ENCODE results near the gene LRIG1.

LRIG1 gene

DNA sequence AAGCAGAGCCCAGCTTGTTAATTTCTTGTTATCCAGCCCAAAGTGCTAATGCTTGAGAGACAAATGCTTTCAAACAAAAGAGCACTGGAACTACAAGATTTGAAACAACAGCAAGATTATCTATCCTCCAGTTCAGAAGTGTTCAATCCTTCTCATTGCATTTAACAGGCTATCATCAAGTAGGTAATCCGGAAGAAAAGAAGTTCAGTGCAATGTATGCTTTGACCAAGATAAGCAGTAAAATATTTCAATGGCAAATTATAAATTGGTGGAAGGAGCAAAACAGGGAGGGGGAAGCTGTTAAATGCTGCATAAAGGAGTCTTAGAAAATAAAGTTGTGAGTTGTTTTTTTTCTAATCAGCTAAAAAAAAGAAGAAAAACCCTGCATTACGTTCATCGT lies 8.8 kb downstream of the LRIG1 start:
- ChIA-PET POLR2A (no interaction called here), CTCF (interaction anchor here (1.3 to 3.6 kb wide), 8 partner anchors 9 to 99 kb away, joined by 3 to 15 read pairs (median 6); no protein-coding TSS in a partner anchor)
- TF ChIP-seq, protein P1, sequence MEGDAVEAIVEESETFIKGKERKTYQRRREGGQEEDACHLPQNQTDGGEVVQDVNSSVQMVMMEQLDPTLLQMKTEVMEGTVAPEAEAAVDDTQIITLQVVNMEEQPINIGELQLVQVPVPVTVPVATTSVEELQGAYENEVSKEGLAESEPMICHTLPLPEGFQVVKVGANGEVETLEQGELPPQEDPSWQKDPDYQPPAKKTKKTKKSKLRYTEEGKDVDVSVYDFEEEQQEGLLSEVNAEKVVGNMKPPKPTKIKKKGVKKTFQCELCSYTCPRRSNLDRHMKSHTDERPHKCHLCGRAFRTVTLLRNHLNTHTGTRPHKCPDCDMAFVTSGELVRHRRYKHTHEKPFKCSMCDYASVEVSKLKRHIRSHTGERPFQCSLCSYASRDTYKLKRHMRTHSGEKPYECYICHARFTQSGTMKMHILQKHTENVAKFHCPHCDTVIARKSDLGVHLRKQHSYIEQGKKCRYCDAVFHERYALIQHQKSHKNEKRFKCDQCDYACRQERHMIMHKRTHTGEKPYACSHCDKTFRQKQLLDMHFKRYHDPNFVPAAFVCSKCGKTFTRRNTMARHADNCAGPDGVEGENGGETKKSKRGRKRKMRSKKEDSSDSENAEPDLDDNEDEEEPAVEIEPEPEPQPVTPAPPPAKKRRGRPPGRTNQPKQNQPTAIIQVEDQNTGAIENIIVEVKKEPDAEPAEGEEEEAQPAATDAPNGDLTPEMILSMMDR (IDR thresholded peaks at IDR 0.05; ENCODE audit: control extremely low read depth, extremely low read depth, low read depth, missing control alignments), result no peak
- DNase-seq (ENCODE audit: extremely low spot score), result no peak

DNA sequence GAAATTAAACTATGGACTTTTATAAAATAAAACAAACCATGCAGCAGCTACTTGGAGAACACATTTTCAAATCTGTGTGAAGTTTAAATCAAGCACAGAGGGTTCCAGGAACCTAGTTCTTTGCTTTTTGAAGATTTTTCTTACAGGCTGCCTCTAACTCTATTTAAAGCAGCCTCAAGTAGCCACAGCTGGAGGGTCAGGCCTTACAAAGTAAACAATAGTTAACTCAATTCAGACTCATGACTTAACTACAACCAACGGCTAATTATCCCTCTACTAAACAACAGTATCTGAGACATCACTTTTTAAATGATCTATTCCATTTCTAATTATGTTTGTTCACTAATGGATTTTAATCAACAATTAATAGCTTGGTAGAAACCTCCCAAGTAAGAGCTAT lies 9.8 kb downstream of the LRIG1 start:
- no peak for DNase-seq (ENCODE audit: extremely low spot score)
- CTCF ChIA-PET, result interaction anchor here (0.8 to 3.6 kb wide), 10 partner anchors 8 to 214 kb away, joined by 3 to 15 read pairs (median 4); no protein-coding TSS in a partner anchor

DNA sequence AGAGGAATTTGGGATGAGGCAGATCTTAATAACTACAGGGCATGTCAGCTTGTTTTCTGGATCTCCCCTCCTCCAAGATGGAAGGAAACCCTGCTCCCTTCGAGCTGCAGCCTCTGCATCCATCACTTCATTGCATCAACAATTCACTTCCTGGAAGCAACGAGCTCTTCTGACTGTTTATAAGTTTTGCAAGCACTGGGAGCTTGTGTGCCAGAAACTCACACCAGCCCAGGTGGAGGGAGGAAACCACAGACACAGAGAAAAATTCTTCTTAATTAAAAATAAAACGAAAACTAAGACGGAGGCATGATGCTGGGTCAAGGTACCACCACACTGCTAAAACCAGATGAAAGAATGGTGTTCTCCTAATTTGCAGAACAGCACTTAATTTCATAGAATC lies 10.6 kb downstream of the LRIG1 start:
- no peak for DNase-seq (ENCODE audit: extremely low spot score)
- ChIA-PET CTCF (interaction anchor here (1.0 to 3.6 kb wide), 6 partner anchors 10 to 83 kb away, joined by 3 to 15 read pairs (median 4); no protein-coding TSS in a partner anchor), POLR2A (no interaction called here)
- TF ChIP-seq, protein P1 (IDR thresholded peaks at IDR 0.05; ENCODE audit: control extremely low read depth, extremely low read depth, low read depth, missing control alignments), result no peak

More for the DNA sequence above, 9.8 kb downstream of the LRIG1 start:
- TF ChIP-seq, protein P1 (IDR thresholded peaks at IDR 0.05; ENCODE audit: control extremely low read depth, extremely low read depth, low read depth, missing control alignments), result no peak
- POLR2A ChIA-PET, result no interaction called here

DNA sequence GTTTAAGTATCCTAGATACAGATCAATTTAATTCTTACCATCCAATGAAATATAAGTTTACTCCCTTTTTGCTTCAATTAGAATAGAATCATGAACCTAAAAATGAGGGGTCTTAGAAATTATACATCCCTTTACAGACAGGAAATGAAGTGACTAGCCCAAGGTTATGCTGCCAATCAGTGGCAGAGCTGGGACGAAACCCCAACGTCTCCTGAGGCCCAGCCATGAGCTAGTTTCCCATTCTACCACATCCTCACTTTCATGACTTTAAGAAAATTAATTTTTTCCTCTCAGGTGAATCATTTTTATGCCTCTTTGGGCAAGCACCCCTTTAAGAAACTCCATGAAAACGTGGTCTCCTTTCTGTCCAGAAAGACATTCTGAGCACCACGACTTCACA lies 11.2 kb downstream of the LRIG1 start:
- ChIA-PET POLR2A (no interaction called here), CTCF (interaction anchor here (1.0 to 3.6 kb wide), 5 partner anchors 9 to 82 kb away, joined by 3 to 15 read pairs (median 5); no protein-coding TSS in a partner anchor)
- TF ChIP-seq, protein P1 (IDR thresholded peaks at IDR 0.05; ENCODE audit: control extremely low read depth, extremely low read depth, low read depth, missing control alignments), result no peak
- no peak for DNase-seq (ENCODE audit: extremely low spot score)

DNA sequence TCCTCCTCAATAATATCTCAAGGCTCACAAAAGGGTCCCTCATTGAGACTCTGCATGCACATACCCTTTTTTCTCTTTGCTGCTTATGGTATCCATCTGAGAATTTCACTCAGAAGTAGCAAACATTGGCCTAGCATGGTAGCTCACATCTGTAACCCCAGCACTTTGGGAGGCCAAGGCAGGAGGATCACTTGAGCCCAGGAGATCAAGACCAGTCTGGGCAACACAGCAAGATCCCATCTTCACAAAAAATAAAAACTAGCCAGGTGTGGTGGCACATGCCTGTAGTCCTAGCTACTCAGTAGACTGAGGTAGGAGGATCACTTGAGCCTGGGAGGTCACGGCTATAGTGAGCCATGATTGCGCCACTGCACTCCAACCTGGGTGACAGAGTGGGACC lies 11.7 kb downstream of the LRIG1 start:
- ChIA-PET POLR2A (no interaction called here), CTCF (interaction anchor here (1.0 to 3.6 kb wide), 5 partner anchors 9 to 82 kb away, joined by 3 to 15 read pairs (median 5); no protein-coding TSS in a partner anchor)
- DNase-seq (ENCODE audit: extremely low spot score), result no peak
- TF ChIP-seq, protein P1 (IDR thresholded peaks at IDR 0.05; ENCODE audit: control extremely low read depth, extremely low read depth, low read depth, missing control alignments), result no peak

DNA sequence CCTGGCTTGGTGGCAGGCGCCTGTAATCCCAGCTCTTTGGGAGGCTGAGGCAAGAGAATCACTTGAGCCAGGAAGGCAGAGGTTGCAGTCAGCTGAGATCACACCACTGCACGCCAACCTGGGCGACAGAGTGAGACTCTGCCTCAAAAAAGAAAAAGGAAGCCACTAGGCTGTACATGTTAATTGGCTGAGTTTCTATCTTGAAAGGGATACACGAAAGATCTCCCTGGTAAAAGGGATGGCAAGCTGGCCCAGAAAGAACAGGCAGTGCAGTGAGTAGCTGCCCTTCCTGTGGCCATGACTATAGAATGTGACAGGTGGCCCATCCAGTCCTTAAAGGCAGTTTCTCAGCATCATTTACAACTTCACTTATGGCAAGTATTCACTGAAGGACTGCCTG lies 12.3 kb downstream of the LRIG1 start:
- no peak for DNase-seq (ENCODE audit: extremely low spot score)
- ChIA-PET POLR2A (no interaction called here), CTCF (interaction anchor here (0.9 kb wide), 1 partner anchor 8 kb away, joined by 3 read pairs; no protein-coding TSS in a partner anchor)
- TF ChIP-seq, protein P1 (IDR thresholded peaks at IDR 0.05; ENCODE audit: control extremely low read depth, extremely low read depth, low read depth, missing control alignments), result no peak

All from GM10248 (cell line).